MCF 10A (cell line): ENCODE measurements around the gene HDAC6. TPM values are rescaled to one million over a fixed set of nuclear protein-coding genes. Genes with fewer than 3 reads are reported as not detected.
A peak's percentile ranks its signal among the peaks of the same experiment; 100 is the strongest.

Source experiments
- BruUV-seq: library from RNA; stranded (reverse); fragments of 400-500 nt; replicated peaks from 2 replicates; lab custom pipeline; 2021; lab: Mats Ljungman, UMichigan
- CTCF ChIA-PET: fragments of 300-600 bp; sonication (Branson Sonifier 250); formaldehyde crosslinking; extraction: SDS; loops from one replicate; lab custom pipeline; 2021; ENCODE audit warnings: antibody characterized with exemption, inconsistent platforms; lab: Yijun Ruan, JAX
- POLR2A ChIA-PET: fragments of 300-600, 350-650 bp; sonication (Branson Sonifier 250); formaldehyde crosslinking; extraction: SDS; loops from one replicate; lab custom pipeline; 2020; ENCODE audit warnings: antibody characterized with exemption, inconsistent platforms; lab: Yijun Ruan, JAX
- DNase-seq: peaks from one replicate; pipeline ENCODE4 v3.0.0-alpha.2; 2018; ENCODE audit not compliant: unreplicated experiment
- H3K27ac Mint-ChIP-seq: one replicate; pipeline ENCODE4 v1.8.0; 2022; ENCODE audit warnings: mild to moderate bottlenecking, low read depth, mixed read lengths; ENCODE audit not compliant: unreplicated experiment
- H3K27me3 Mint-ChIP-seq: one replicate; pipeline ENCODE4 v1.8.0; 2022; ENCODE audit warnings: mixed read lengths; ENCODE audit not compliant: insufficient read depth, unreplicated experiment
- H3K36me3 Mint-ChIP-seq: one replicate; pipeline ENCODE4 v1.8.0; 2022; ENCODE audit warnings: mild to moderate bottlenecking, moderate library complexity, mixed read lengths; ENCODE audit not compliant: insufficient read depth, unreplicated experiment
- H3K4me1 Mint-ChIP-seq: one replicate; pipeline ENCODE4 v1.8.0; 2022; ENCODE audit warnings: mixed read lengths; ENCODE audit not compliant: insufficient read depth, unreplicated experiment
- H3K4me3 Mint-ChIP-seq: one replicate; pipeline ENCODE4 v1.8.0; 2022; ENCODE audit warnings: mild to moderate bottlenecking, moderate library complexity, mixed read lengths; ENCODE audit not compliant: unreplicated experiment
- H3K9me3 Mint-ChIP-seq: one replicate; pipeline ENCODE4 v1.8.0; 2022; ENCODE audit warnings: mixed read lengths; ENCODE audit not compliant: unreplicated experiment
- intact Hi-C: fragments of 100-400 bp; cut with micrococcal nuclease; formaldehyde crosslinking; loops from 2 replicates; pipeline ENCODE4 v1.14.1; 2022
- total RNA-seq: library from RNA; stranded (reverse); gene quantifications from 2 replicates; pipeline ENCODE4 v1.2.3, GENCODE V29; 2022
- TF ChIP-seq, protein P1 (sequence below): fragments of 200-600 bp; IDR thresholded peaks from one replicate; pipeline ENCODE4 v1.8.0; 2022; ENCODE audit warnings: antibody characterized with exemption, mild to moderate bottlenecking; ENCODE audit not compliant: unreplicated experiment

HDAC6 gene
- total RNA-seq, 1 experiment from 2014 or later, result 45.1 TPM

GRCh38 chrX:48800574-48801279 is 1.1 kb upstream of the HDAC6 start:
- intact Hi-C loops, result loop anchor here (5.0 kb wide), 1 partner anchor 117 kb away; the partner anchor contains the start of gene PIM2
- Mint-ChIP-seq H3K9me3 (no peaks in the 10 kb centered on the region), H3K4me3 (peak overlapping the region; percentile 92), H3K27ac (peak overlapping the region; percentile 100), H3K27me3 (no peaks in the 10 kb centered on the region), H3K36me3 (peaks cover 7% of the 10 kb centered on the region), H3K4me1 (peaks cover 5% of the 10 kb centered on the region)
- POLR2A ChIA-PET, result interaction anchor here (0.5 to 2.2 kb wide), 11 partner anchors 23 to 383 kb away, joined by 3 to 10 read pairs (median 4); partner anchors contain the start of genes GRIPAP1, PIM2, PQBP1 and SUV39H1
- DNase-seq, result no peak
- TSS peak; percentile 90 for BruUV-seq
- CTCF ChIA-PET, result interaction anchor here (0.6 kb wide), 1 partner anchor 133 kb away, joined by 4 read pairs; no protein-coding TSS in a partner anchor
- TF ChIP-seq, protein P1, sequence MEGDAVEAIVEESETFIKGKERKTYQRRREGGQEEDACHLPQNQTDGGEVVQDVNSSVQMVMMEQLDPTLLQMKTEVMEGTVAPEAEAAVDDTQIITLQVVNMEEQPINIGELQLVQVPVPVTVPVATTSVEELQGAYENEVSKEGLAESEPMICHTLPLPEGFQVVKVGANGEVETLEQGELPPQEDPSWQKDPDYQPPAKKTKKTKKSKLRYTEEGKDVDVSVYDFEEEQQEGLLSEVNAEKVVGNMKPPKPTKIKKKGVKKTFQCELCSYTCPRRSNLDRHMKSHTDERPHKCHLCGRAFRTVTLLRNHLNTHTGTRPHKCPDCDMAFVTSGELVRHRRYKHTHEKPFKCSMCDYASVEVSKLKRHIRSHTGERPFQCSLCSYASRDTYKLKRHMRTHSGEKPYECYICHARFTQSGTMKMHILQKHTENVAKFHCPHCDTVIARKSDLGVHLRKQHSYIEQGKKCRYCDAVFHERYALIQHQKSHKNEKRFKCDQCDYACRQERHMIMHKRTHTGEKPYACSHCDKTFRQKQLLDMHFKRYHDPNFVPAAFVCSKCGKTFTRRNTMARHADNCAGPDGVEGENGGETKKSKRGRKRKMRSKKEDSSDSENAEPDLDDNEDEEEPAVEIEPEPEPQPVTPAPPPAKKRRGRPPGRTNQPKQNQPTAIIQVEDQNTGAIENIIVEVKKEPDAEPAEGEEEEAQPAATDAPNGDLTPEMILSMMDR, result no peak

- Mint-ChIP-seq H3K27ac (peak overlapping the region; percentile 100), H3K9me3 (no peaks in the 10 kb centered on the region), H3K27me3 (no peaks in the 10 kb centered on the region), H3K36me3 (peaks cover 13% of the 10 kb centered on the region), H3K4me3 (peak overlapping the region; percentile 92), H3K4me1 (peaks cover 5% of the 10 kb centered on the region)
- DNase-seq, result peak; percentile 83
- ChIA-PET CTCF (interaction anchor here (0.7 kb wide), 1 partner anchor 53 kb away, joined by 3 read pairs; no protein-coding TSS in a partner anchor), POLR2A (interaction anchor here (0.7 to 2.2 kb wide), 19 partner anchors 10 to 468 kb away, joined by 3 to 10 read pairs (median 4); partner anchors contain the start of genes OTUD5, PIM2, PQBP1 and SLC35A2)
- TF ChIP-seq, protein P1, result no peak
- no TSS peak for BruUV-seq
- intact Hi-C loops, result loop anchor here (5.0 kb wide), 1 partner anchor 115 kb away; the partner anchor contains the start of gene PIM2
These were observed 430 bp downstream of the HDAC6 start for GRCh38 chrX:48802089-48802904.

- Mint-ChIP-seq H3K27ac (no peak overlapping the region), H3K9me3 (no peaks in the 10 kb centered on the region), H3K4me3 (peak overlapping the region; percentile 92), H3K36me3 (peaks cover 13% of the 10 kb centered on the region), H3K27me3 (no peaks in the 10 kb centered on the region), H3K4me1 (peaks cover 5% of the 10 kb centered on the region)
- TF ChIP-seq, protein P1, result no peak
- POLR2A ChIA-PET, result interaction anchor here (0.7 to 2.2 kb wide), 3 partner anchors 10 to 303 kb away, joined by 3 to 10 read pairs (median 3); partner anchors contain the start of genes PQBP1 and TIMM17B
- CTCF ChIA-PET, result no interaction called here
- no TSS peak for BruUV-seq
- DNase-seq, result no peak
- intact Hi-C loops, result loop anchor here (5.0 kb wide), 1 partner anchor 114 kb away; the partner anchor contains the start of gene PIM2
These were observed 986 bp downstream of the HDAC6 start for GRCh38 chrX:48802905-48803200.
